GM18526 (cell line): Measurements from ENCODE around the gene ILK.

Source experiments
- POLR2A ChIP-seq: IDR thresholded peaks from 3 replicates; pipeline ENCODE4 v1.6.1; 2011; ENCODE audit not compliant: insufficient read length; ENCODE audit errors: extremely low read depth

Gene ILK

GRCh38 chr11:6646918-6647679 lies 43.5 kb downstream of the ILK start:
- TF ChIP-seq POLR2A, result no peak

GRCh38 chr11:6647836-6648235 lies 44.3 kb downstream of the ILK start:
- no peak for TF ChIP-seq POLR2A

- no peak for TF ChIP-seq POLR2A
These were observed 44.9 kb downstream of the ILK start for GRCh38 chr11:6648501-6648900.

- no peak for TF ChIP-seq POLR2A
These were observed 46.5 kb downstream of the ILK start for GRCh38 chr11:6650104-6650503.

- no peak for TF ChIP-seq POLR2A
These were observed 47.4 kb downstream of the ILK start for GRCh38 chr11:6650980-6651379.

GRCh38 chr11:6652182-6652581 lies 48.6 kb downstream of the ILK start:
- TF ChIP-seq POLR2A, result no peak

- TF ChIP-seq POLR2A, result no peak
These were observed 49.5 kb downstream of the ILK start for GRCh38 chr11:6653097-6653496.

GRCh38 chr11:6653656-6654055 lies 50.1 kb downstream of the ILK start:
- no peak for TF ChIP-seq POLR2A

GRCh38 chr11:6654281-6655019 lies 50.9 kb downstream of the ILK start:
- no peak for TF ChIP-seq POLR2A

GRCh38 chr11:6655020-6655789 lies 51.6 kb downstream of the ILK start:
- TF ChIP-seq POLR2A, result no peak

GRCh38 chr11:6655790-6656583 lies 52.4 kb downstream of the ILK start, which contains the start of gene DCHS1:
Gene DCHS1, minus strand, starts transcription at chr11:6655809. Its CDS starts 14,196 bp downstream, at chr11:6641613.
- no peak for TF ChIP-seq POLR2A

GRCh38 chr11:6656584-6656915 lies 53.0 kb downstream of the ILK start:
- TF ChIP-seq POLR2A, result no peak

- TF ChIP-seq POLR2A, result no peak
These were observed 53.4 kb downstream of the ILK start for GRCh38 chr11:6656936-6657335.

GRCh38 chr11:6657346-6657745 lies 53.8 kb downstream of the ILK start:
- no peak for TF ChIP-seq POLR2A

- TF ChIP-seq POLR2A, result no peak
These were observed 55.1 kb downstream of the ILK start for GRCh38 chr11:6658647-6659046.
